Fibroblast of mammary gland (primary cell): ENCODE results near the gene ZNF33A.

Experiments used
- DNase-seq: peaks from one replicate; pipeline ENCODE4 v3.0.0-alpha.2; 2010; ENCODE audit warnings: low read depth
- H3K4me3 ChIP-seq: 2 replicates; pipeline ENCODE4 v1.5.1; 2011; ENCODE audit warnings: low read depth, mild to moderate bottlenecking, low read length, moderate library complexity; ENCODE audit not compliant: control insufficient read depth
- CTCF ChIP-seq: conservative IDR thresholded peaks from 2 replicates; pipeline ENCODE4 v1.5.1; 2011; ENCODE audit warnings: low read depth, low read length, inconsistent platforms; ENCODE audit not compliant: control insufficient read depth, insufficient read depth

The ZNF33A gene

GRCh38 chr10:38103756-38104155 is 93.3 kb downstream of the ZNF33A start:
- DNase-seq = no peak
- H3K4me3 ChIP-seq = no peak overlapping the region
- TF ChIP-seq CTCF = no peak

GRCh38 chr10:38112159-38112558 is 101.7 kb downstream of the ZNF33A start:
- no peak for DNase-seq

More at GRCh38 chr10:38112159-38112558, 101.7 kb downstream of the ZNF33A start:
- no peak overlapping the region for H3K4me3 ChIP-seq
- TF ChIP-seq CTCF = no peak
